HG03575 (cell line): ENCODE measurements around the gene CTSE.

Source experiments
- ATAC-seq: cut with Tn5 transposase; IDR thresholded peaks from one replicate; pipeline ENCODE4 v1.9.1; 2021; ENCODE audit not compliant: unreplicated experiment, insufficient number of reproducible peaks, low FRiP score; ENCODE audit errors: extremely low read depth

The CTSE gene

DNA sequence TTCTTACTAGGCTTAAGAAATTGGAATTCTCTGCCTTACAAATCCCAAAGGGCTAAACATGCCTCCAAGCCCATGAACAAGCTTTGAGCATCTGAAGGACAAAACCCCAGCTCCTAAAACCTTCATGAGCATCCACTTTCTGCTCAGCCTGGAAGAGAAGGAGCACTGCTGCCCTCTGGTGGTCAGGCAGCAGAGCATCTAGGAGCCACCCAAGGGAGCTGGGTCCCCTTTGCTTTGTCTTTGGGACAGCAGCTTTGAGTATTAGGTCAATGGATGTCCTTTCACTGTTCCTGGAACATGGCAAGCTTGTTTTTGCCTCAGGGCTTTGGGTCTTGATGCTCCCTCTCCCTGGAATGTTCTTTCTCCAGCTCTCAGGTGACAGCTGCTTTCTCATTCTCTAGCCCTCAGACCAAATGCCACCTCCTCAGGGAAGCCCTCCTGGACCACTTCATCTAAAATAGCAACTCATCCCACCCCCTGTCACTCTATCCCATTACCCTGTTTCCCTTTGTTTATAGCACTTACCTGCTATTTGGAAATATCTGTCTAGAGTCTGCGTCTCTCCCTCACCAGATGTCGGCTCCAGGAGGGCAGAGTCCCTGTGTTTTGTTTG is 46.2 kb downstream of the CTSE start:
- ATAC-seq = no peak

DNA sequence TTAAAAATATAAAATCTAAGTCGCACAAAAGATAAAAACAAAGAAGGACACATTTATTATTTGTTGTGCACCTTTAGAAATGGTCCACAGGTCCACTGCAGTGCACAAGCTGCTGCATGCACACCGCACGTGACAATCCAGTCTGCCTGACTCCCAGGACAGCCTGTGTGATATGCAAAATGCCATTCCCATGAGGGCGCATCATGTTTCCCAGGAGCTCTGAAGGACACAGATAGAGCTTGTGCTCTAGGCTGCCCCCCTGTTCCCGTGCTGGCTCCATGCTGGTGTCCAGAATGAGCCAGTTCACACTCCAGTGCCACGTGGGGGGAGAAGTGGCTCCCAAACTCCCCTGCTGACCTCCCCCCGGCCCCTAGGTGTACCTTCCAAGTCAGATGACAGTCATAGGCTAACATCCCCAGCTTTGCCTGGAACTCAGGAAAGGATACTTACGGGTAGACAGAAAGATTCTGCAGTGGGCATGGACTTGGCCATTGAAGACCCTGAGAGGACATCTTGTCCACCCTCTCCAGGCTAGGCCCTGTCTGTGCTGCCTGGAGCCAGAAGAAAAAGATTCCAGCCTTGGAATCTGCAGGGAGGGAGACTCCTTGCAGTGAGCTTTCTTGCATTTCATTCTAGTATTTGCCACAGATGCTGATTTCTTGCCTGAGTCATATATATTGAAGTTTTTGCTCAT is 46.8 kb downstream of the CTSE start:
- ATAC-seq = no peak

DNA sequence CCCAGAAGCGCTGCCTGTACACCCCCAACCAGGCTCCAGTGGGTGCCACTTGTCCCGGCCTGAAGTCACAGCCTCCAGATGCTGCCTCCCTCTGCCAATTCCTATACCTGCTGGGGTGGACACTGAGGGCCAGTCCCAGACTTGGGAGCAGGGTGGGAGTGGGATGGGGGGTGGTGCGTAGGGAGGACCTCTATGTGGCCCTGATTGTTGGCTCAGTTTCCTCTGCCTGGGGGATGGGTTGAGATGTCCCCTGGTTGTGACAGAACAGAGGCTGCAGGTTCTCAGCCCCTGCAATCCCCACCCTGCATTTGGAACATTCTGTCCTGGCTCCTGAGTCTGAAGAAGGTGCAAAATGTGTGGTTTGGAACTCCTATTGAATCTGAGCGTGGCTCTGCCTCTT is 47.7 kb downstream of the CTSE start:
- no peak for ATAC-seq

DNA sequence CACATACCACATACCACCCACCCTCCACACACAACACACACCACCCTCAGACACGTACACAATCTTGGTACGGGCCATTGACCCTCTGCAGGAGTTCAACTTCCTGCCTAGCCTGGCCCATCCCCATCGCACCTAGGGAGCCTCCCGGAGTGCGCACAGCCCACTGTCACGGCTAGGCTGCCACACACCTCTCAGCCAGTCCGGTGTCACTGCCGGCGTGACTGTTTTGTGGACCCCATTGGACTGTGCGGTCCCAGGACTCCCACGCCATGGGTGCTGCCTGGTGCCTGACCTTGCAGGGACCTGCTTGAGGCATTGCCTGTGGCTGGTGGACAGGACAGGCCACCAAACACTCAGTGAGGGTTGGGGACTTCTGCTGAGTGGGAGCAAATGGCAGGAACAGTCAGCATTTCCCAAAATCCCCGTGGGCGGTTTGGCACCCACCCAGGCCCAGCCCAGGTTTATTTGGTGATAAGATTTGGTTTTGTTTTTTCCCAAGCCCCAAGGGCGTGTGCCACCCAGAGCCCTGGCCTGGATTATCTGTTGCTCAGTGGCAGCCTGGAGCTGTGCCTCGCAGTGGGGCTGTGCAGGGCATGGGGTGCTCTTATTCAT is 48.2 kb downstream of the CTSE start:
- no peak for ATAC-seq

DNA sequence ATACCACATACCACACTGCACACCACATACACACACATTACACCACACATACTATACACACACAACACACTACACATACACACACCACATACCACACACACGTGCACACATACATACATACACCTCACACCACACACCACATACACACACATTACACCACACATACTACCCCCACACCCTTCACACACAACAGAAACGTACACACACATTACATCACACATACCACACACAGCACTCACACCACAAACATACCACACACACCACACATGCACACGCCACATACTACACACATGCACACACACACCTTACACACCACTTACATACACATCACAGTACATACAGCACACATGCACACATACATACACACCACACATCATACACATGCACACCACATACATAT is 49.0 kb downstream of the CTSE start:
- no peak for ATAC-seq

DNA sequence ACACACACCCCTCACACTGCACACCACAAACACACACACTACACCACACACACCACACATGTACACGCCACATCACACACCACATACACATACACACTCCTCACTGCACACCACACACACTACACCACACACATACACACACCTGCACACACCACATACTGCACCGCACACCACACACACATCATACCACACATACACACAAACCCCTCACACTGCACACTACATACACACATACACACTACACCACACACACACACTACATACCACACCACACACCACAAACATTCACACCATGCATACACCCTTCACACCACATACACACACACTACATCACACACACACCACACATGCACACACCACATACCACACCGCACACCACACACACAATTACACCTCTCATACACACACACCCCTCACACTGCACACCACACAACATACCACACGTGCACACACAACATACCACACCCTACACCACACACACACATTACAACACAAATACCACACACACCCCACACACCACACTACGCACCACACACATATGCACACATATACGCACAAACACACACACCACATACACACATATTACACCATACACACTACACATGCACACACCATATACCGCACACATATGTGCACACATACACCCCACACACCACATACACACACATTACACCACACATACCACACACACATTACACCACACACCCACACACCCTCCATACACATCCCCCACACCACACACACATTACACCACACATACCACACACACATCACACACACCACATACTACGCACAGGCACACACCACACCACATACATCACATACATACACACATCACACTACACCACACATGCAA is 50.1 kb downstream of the CTSE start:
- no peak for ATAC-seq

DNA sequence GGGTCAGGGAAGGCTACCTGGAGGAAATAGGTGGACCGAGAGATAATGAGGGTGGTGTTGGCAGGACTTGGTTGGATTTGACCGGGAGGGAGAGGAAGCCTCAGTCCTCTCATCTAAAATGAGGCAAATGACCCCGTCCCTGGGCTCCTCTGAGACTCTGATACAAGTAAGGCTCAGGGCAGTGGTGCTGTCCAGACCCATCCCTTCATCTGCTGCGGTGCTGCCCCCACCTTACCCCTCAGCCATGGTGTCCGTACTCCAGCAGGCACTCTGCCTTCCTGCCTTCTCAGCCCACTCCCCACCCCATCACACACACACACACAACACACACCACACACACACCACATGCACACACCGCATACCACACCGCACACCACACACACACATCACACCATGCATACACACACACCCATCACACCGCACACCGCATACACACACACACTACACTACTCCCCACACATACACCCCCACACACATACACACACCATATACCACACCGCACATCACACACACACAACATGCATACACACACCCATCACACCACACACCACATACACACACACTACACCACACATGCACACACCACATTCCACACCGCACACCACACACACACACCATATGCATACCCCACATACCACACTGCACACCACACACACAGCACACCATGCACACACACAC is 51.1 kb downstream of the CTSE start:
- no peak for ATAC-seq

DNA sequence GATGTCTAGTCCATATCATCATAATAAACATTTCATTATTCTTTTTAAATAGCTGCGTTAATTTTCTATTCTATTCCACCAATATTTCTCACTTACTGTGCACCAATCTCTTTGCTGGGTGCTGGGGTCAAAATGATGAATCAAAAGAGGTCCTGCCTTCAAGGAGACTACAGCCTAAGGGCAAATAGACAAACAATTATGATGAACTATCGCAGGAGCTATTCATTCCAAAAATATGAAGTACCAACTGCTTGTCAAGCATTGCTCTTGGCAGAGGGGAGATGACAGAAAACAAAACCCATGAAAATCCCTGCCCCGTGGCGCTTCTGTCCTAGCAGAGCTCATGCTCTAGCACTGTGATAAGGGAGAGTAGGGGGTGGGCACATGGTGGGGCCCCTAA is 51.6 kb downstream of the CTSE start:
- ATAC-seq = no peak

DNA sequence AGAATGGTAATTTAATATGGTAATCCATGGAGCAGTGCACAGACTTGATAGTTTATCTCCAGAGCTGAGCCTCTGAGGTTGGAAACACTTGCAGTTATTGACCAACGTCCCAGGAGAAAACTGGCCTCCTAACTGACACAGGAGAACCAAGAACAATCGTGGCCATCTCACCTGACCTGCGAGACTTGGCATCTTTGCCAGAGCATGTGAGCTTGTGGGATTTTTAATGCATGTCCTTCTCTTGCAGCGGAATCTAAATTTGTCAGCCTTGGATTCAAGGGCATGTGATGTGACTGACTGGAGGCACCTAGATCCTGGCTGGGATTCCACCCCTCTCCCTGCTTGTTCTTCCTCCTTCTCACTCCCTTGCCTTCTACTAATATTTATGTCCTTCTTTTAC is 52.6 kb downstream of the CTSE start:
- ATAC-seq = no peak

DNA sequence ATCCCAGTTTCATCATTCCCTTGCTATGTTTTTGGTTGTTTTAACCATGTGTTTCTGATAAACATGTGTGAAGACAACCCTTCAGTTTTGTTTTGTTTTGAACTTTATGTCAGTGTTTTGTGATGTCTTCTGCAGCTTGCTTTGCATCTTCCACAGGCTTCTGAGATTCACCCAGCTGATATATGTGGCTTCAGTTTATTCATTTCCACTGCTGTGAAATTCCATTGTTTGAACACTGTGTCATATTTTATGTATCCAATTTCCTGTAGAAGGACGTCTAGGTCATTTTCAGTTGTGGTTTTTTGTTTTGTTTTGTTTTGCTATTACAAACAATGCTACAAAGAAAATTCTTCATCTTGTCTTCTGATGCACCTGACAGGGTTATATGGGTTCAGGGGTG is 53.2 kb downstream of the CTSE start:
- no peak for ATAC-seq

DNA sequence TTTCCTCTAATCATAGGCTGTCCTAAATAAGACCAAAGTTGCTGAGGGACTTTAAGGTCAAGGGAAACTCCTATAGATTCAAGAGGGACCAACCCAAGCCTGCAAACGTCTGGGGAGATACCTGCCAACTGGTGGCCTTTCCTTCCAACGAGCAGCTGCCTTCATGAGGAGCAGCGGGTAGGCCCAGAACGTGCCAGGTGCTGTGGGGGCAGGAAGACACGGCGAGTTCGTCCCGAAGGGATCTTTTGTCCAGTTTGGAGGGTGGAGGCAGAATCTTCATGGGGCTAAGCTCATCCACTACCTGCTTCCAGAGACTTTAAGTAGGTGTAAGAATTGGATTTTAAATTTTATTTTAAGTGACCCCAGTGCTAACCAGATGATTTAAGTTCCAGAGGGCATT is 54.5 kb downstream of the CTSE start:
- no peak for ATAC-seq

DNA sequence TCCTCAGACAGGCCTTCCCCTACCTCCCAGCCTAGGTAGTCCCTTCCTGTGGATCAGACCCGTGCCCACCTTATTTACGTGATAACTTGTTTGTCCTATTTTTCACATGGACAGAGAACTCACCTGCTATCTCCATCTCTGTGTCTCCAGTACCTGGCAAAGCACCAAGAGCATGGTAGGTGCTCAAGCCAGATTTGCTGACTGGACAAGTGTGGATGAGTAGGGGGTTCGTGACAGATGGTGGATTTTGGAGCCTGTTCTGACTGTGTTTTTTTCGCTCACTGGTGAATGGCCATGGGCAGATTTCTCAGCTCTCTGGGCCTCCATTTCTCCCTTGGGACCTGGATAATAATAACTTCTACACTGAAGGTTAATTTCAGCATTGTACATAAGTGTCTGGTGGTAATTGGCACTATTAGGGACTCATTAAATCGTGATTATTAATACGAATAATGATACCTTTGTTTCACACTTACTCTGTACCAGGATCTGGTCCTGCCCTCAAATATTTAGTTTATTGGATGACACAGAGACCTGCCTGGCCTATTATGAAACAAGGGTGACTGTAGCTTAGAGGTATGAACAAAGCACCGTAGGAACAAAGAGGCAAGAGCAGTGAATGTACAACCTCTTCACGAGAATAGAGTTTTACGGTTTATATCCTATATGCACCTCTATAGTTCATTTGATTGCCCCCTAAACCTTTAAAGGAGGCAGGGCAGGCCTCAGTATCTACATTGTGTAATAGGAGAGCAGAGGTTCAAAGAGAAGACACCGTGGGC is 56.0 kb downstream of the CTSE start:
- no peak for ATAC-seq

DNA sequence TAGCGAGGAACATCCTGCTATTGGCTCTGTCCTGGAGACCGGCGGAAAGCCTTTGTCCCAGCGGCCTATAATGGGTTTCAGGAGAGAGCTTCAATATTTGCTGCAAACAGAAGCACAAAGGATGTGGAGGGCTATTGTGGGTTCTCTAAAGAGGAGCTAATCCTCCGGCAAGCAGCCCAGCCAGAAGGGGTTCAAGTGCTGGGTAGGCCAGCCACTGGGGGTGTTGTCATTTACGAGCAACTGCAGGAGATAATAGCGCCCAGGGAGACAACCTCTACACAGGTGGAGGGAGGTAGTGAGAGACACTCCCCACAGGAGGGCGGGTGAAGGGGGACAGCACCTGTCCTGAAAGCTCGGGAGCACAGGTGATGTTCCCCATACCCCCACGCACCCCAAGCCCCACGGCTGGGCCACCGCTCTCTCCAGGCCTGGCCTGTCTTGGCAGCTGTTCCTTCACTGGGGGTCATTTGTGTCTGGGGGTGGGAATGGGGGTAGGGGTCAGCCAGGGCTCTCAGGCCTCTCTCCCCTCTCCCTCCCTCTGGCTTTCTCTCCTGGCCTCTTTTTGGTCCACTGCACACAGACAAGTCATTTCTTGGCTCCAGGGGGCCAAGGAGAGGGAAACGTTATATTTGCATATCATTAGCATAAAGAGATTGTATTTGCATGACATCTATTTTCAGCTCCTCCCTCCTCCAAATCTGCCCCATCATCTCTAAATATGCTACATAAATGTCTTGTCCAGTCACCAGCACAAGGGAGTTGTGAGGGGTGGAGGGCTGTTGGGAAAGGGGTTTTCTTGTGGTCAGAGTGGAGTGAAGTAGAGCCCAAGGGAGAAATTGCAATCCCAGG is 58.4 kb downstream of the CTSE start:
- no peak for ATAC-seq

DNA sequence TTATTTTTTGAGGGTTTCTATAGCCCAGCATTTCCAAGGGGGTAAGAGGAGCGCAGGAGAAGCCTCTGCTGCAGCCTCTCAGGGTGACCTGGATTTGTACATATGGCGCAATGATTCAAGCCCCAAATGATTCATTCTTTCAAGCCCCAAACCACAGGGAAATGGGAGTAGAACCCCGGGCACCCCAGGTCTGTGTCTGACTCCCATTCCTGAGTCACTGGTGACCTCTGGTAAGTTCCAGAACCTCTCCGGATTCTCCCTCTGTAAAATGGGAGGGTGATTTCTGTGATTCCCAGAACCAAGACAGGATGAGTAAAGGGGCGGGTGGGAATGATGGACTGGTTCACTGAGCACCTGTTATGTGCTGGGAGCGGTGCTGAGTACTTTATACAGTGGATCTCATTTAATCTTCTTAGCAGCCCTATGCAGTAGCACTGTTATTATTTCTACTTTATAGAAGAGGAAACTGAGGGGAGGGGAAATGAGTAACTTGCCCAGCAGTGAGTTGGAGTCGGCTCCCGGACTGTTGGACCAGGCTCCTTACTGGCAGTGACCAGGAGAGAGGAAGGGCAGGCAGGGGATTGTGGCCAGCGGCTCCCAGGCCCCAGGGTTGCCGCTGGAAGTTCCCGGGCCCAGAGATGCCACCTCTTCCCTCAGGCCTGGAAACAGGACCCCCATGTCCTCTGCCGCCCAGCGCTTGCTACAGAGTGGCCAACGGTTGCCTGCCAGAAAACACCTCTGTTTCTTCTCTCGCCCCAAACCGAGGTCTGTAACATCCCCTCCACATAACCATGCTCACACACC is 60.1 kb downstream of the CTSE start:
- no peak for ATAC-seq

DNA sequence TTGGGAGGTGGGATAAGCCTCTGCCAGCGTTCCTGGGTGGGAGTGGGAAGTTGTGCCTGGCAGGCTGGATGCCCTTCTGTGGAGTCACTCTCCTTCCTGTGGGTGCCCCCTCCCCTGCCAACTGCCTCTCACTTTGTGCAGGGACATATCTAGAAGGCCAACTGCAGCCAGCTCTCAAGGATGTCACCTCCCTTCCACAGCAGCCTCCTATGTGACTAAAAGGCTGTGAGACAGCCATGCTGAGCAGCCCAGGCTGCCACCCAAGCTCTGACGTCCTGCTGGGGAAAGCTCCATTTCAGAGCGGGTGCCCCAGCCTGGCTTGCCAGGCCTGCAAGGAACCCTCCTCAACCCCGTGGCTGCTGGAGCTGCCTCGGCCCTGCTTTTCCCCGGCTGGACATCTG is 60.9 kb downstream of the CTSE start:
- ATAC-seq = no peak

DNA sequence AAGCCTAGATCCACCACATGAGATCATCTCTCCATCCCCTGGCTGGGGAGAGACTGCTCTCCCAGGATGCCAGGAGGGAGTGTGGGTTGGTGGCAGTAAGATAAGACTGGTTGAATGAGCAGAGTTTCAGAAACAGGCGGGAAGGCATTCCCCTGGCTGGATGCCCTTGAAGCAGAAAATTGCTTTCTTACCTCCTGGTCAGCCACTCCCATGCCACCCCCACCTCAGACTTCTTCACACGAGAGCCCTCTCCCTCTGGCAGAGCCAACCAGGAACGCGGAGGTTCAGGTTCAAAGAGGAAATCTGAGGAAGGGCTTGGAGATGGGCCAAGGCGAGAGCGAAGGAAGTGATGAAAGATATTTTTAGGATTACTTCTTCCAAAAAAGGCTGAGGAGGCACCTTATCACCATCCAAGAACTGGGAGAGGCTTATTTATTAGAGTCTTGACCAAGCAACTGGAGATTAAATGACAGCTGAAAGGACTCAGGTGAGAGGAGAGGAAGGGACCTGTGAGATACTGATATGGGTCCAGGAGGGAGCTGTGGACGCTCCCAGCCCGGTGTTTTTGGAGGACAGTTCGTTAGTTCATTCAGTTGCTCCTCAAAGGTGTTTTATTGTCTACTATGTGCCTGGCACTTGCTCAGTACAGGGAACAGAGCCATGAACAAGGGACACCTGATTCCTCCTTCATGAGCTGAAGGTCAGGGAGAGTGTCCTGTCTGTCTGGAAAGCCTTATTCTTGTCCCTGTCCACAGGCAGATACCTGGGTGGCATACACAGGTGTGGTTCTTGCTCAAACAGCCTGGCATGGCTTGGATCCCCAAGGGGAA is 61.5 kb downstream of the CTSE start:
- no peak for ATAC-seq
